Measurements from ENCODE around the gene HOXB3.

GRCh38 chr17:48627623-48628521, 37.8 kb upstream of the HOXB3 start:
- TF ChIP-seq CTCF (conservative IDR thresholded peaks at IDR 0.05; ENCODE audit: low read depth, low read length): no peak
- no peak for TF ChIP-seq EZH2 (IDR thresholded peaks at IDR 0.05; ENCODE audit: low read length, unreplicated experiment)
- TF ChIP-seq EZH2phosphoT487 (IDR thresholded peaks at IDR 0.05; ENCODE audit: borderline replicate concordance, low read length): no peak
